ENCODE results near the gene TRIM15. TPM values are rescaled to one million over a fixed set of nuclear protein-coding genes. Genes with fewer than 3 reads are reported as not detected.
A peak's percentile ranks its signal among the peaks of the same experiment; 100 is the strongest.
"Not testable (repeated sequence)": the region's sequence is repeated elsewhere in the genome, so short reads cannot be mapped to it uniquely, and the experiment has no call there.

TRIM15 gene
- polyA plus RNA-seq (ENCODE audit: insufficient read depth in 1 of 5, insufficient read length in 5 of 5, low replicate concordance in 1 of 5): not detected
- long read RNA-seq, donor 1: 0 reads
- long read RNA-seq, donor 2: 0 reads
- long read RNA-seq, donor 3: 0 reads
- long read RNA-seq, donor 4: 0 reads
- long read RNA-seq, donor 5: 0 reads
- long read RNA-seq, donor 6: 0 reads
- long read RNA-seq, donor 7: 0 reads
- long read RNA-seq, donor 8: 0 reads

- no peak for DNase-seq
Measured at GRCh38 chr6:30163090-30163917, at the start of gene TRIM15. Gene TRIM15, plus strand, starts transcription at chr6:30163546. Its CDS starts 139 bp downstream, at chr6:30163685.

DNA sequence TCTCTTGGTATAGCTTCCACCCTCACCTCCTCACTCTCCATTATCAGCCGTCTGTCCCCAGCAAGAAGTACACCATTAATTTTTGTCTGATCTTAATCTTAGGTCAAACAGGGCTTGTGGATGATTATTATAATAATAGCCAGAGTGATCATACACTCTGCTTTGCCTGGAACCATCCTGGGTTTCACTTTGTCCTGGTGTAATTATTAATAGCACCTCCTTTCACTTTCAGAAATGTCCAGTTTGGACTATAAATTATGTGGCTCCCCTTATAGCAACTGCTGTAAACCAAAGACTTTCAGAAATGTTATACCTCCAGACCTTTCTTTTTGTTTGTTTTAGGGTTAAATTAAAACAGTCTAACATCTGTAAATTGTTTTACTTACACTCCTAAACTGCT lies 49.5 kb upstream of the TRIM15 start:
- DNase-seq: no peak

DNA sequence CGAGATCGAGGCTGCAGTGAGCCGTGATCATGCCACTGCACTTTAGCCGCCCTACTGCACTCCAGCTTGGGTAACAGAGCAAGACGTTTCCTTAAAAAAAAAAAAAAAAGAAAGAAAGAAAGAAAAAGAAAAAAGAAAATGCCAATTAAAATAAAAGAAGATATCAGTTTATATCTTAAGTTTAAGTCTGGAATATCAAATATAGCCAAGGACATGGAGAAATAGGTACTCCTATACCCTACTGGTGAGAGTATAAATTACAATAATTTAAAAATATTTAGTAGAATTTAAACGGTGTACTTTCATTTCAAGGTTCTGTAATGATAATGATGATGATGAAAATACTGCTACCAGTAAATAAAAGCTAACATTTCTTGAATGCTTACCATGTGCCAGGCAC lies 46.6 kb upstream of the TRIM15 start:
- no peak for DNase-seq

DNA sequence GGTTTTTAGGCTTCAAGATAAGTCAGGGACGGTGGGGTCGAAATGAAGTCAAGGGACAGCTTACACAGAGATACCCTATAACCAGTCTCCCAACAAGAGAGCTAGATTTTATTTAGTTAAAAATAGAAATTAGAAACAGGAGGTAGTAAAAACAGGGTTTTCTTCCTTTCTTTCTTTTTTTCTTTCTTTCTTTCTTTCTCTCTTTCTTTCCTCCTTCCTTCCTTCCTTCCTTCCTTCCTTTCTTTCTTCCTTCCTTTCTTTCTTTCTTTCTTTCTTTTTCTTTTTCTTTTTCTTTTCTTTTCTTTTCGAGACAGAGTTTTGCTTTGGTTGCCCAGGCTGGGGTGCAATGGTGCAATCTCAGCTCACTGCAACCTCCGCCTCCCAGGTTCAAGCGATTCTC lies 44.7 kb upstream of the TRIM15 start:
- DNase-seq: not testable (repeated sequence)

DNA sequence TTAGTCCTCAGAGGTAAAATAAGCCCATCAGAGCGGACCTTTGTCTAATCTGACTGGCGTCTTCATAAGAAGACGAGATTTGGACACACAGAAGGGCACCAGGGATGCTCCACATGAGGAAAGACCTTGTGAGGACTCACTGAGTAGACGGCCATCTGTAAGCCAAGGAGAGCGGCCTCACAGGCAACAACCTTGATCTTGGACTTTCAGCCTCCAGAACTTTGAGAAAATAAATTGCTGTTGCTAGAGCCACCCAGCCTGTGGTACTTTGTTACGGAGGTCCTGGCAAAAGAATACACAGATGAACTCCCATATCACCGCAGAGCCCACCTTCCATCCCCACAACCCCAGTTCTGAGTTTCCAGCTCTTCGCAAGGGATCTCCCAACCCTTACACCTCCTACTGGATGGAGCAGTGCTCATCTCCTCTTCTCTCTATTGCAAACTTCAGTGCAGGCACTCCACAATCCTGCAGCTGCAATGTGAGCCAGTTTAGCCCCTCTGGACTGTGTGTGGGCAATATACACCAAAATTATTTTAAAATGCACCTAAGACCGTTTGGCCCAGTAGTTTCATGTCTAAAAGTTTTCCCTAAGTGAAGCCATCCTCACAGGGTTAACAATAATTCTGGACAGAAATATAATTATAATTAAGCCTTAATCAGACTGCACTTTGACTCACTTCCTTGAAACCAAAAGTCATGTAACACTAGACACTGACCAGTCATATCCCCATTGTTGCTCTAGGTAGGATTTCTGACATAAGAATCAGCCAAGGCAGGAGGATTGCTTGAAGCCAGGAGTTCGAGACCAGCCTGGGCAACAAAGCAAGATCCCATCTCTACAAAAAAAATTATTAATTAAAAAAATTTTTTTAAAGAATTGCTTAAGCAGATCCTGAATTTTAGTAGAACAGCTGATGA lies 41.6 kb upstream of the TRIM15 start:
- no peak for DNase-seq

GRCh38 chr6:30122515-30122914 lies 40.8 kb upstream of the TRIM15 start:
- no peak for DNase-seq

DNA sequence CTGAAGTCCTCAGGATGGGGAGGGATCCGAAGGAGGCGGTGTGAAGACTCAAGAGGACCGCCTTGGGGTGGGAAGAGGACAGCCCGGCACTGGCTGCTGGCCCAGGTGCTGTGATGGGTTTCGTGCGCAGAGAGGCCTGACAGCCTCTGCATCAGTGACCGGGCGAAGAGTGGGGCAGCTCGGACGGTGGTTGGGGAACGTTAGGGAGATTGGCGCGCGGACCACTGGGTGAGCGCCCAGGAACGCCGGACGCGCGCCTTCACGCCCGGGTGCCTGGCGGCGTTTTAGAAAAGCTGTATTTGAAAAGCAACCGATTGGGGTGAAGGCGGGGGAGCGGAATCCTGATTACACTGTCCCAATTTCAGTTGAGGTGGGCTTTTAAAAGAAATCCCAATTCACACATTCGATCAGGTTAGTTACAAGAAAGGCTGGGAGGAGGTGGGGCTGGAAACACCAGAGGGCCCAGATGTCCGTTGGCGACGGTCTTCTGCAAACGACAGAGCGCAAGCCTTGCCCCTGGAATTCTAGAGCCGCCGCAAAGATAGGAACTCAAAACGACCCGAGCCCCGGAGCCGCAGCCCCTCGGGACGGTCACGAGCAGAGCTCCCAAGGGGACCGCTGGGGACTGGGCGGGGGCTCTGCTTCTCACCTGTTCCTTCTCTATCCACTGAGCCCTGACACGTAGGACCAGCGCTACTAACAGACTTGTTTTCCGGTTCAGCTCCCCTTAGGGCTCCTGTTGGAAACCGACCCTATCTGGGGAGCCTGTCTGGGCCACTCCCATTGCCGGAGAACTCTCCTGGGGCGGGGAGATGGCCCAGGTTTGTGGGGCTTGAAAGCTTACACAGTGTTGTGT lies 35.9 kb upstream of the TRIM15 start:
- peak in 1 of 2 donors; percentile 3 for DNase-seq

- DNase-seq: no peak
Measured at GRCh38 chr6:30129265-30130178, 33.8 kb upstream of the TRIM15 start.

GRCh38 chr6:30130179-30130679 lies 33.1 kb upstream of the TRIM15 start:
- no peak for DNase-seq

DNA sequence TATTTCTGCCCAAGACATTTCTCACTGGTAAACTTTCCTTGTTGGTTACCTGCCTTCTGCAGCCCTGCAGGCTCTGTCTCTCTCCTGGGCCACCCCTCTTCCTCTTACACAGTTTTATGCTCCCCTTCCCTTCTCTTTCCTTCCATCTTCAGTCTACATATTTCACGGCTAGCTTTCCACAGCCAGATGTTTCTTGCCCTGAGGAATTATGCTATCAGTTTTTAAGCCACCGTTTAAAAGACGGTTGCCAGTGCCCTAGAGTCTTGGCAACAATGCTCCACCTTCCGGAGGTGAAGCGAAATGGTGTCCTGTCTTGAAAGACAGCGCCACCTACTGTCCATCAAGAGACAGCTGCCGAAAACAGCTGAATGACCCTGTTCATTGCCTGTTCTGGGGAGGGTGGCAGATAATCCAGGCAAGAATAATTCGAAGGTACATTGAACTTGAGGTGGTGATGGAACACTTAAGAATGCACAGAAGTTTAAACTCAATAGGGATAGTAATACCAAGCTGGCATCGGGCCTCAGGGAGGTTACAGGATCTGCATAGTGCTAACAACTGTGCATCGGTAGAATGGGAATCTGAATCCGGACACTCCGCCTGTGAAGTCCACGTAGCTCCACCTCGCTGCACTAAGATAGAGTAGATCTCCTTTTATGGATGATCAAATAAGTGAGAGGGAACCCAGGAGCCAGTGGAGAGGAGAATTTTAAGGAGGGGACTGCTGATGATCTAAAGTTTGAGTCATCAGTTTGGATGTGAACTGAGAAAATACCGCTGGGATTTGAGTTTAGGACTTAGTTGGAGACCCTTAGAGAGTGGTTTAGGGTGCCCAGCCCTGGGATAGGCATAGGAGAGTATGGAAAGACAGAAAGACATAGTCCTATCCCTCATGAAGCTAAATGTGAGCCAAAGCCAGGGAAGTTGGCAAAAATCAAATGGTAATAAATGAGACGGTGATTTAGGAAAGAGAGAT lies 32.2 kb upstream of the TRIM15 start:
- DNase-seq: peak; percentile 57 to 66

DNA sequence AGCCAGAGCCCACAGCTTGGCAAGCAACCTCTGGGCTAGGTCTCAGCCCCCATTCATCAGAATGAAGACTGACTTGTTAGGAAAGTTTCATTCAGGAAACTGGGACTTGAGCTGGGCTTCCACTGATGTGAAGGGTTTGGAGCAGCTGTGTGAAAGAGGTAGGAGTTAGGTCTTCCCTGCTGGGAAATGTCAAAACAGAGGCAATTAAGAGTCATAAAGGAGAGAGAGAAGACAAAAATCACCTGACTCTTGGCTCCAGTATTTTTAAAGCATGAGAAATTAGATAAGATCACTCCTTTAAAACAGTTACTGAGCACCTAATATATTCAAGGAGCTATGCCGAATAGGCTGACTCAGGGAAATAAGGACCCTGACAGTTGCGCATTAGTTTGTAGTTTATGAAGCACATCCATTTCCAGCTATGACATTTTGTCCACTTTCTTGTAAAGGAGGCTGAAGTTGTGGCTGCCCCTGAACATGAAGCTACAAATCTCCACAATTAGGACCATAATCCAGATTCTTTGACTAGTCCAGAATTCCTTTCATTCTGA lies 31.3 kb upstream of the TRIM15 start:
- DNase-seq: no peak

- no peak for DNase-seq
Measured at GRCh38 chr6:30135147-30135546, 28.2 kb upstream of the TRIM15 start.

DNA sequence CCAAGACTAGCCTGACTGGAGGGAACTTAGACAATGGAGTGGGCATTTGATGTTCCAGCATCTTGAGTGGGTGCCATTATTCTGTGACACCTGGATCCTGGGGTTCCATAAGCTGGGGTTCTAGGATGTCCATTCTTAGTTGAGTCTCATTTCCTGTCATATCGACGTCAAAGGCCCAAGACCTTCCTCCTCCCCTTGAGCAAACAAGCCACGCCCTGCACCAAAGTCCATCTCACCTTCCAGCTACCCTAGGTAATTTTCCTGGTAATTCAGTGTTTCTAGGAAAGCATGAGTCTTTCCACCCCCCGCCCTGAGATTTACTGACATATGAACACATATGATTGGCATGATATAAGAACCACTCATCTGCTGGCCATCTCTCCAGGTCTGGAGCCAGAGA lies 27.6 kb upstream of the TRIM15 start, which contains the start of gene TRIM40:
TRIM40 (plus strand) TSS at position 384 of the 400 bp plus-strand sequence. CDS start 897 bp downstream, outside the sequence.
- DNase-seq: no peak

DNA sequence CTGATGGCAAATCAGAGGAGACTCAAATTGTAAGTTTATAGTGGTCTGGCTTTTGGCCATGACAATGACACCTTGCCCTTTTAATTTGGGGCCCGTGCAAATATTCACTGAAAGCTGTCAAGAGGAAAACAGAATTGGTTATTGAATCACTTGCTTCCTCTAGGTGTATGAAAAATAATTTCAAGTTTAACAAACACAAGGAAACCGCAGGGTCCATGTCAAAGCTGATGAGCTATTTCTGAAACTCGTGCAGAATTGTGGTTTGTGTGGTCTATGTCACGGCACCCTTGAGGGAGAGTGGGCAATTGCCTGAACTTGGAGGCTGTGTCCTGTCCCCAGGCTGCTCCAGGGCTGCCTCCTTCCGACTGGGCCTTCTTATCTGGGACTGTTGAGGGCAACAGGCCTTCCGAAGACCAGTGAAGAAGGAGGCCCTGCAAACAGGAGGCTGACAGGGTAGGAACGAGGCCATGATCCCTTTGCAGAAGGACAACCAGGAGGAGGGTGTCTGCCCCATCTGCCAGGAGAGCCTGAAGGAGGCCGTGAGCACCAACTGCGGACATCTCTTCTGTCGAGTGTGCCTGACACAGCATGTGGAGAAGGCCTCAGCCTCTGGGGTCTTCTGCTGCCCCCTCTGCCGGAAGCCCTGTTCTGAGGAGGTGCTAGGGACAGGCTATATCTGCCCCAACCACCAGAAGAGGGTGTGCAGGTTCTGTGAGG lies 26.6 kb upstream of the TRIM15 start:
- no peak for DNase-seq

DNA sequence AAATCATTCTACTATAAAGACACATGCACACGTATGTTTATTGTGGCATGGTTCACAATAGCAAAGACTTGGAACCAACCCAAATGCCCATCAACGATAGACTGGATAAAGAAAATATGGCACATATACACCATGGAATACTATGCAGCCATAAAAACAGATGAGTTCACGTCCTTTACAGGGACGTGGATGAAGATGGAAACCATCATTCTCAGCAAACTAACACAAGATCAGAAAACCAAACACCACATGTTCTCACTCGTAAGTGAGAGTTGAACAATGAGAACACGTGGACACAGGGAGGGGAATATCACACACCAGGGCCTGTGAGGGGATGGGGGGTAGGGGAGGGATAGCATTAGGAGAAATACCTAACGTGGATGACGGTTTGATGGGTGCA lies 23.1 kb upstream of the TRIM15 start:
- DNase-seq: not testable (repeated sequence)

GRCh38 chr6:30142665-30143064 lies 20.7 kb upstream of the TRIM15 start:
- no peak for DNase-seq

DNA sequence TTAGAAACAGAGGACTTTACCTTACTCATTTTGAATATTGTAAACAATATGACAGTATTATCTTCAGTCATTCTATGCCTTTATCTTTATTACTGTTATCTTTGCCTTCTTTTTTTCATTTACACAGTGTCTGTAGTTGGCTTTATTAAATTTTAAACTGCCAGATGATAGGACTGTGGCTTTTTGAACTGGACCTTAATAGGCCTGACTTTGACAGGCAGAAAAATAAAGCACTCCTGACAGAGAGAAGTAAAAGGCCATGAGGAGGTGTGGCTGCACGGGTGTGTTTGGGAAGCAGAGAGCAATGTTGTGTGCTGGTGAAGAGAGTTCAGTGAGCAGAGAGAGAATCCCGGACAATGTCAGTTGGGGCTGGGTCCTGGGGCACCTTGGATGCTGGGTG lies 19.6 kb upstream of the TRIM15 start:
- DNase-seq: no peak

- DNase-seq: no peak
Measured at GRCh38 chr6:30144811-30145210, 18.5 kb upstream of the TRIM15 start.

Measured in right lung (tissue), 10 donors.